ENCODE results near the gene B3GAT1.

DNA sequence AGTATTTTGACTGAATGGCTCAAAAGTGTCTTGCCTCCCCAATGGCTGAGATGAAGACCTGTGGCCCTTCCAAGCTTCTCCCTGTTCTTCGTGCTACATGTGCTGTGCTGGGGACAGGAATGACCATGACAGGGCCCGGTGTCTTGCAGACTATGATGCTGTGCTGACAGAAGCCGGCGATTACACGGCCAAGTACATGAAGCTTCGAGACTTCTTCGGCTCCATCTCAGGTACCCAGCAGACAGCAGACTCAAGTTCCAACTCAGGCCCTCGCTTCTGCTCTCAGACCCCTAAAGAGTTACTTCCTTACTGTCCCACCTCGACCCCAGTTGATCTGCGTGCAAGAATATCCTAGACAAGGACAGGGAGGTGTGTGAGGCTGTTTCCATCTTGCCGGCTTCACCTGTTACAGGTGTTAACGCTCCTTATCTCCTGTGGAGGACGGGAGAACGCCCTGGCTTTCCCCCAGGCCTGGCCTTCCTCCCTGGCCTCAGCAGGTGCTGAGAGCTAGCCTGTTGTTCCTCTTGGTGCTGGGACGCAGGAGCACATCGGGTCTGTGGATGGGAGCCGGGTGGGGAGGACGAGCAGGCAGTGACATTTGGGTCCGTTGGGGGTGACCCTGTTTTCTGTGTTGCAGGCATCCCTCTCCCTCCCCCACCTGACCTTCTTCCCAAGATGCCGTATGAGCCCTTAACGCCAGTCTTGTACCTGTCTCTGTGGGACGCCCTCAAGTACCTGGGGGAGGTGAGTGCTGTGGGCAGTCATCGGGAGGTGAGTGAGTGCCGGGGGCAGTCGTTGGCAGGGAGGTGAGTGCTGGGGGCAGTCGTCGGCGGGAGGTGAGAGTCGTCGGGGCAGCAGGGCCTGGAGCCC is 42.2 kb downstream of the B3GAT1 start:
- TF ChIP-seq, protein P1, sequence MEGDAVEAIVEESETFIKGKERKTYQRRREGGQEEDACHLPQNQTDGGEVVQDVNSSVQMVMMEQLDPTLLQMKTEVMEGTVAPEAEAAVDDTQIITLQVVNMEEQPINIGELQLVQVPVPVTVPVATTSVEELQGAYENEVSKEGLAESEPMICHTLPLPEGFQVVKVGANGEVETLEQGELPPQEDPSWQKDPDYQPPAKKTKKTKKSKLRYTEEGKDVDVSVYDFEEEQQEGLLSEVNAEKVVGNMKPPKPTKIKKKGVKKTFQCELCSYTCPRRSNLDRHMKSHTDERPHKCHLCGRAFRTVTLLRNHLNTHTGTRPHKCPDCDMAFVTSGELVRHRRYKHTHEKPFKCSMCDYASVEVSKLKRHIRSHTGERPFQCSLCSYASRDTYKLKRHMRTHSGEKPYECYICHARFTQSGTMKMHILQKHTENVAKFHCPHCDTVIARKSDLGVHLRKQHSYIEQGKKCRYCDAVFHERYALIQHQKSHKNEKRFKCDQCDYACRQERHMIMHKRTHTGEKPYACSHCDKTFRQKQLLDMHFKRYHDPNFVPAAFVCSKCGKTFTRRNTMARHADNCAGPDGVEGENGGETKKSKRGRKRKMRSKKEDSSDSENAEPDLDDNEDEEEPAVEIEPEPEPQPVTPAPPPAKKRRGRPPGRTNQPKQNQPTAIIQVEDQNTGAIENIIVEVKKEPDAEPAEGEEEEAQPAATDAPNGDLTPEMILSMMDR (IDR thresholded peaks at IDR 0.05): no peak
- TF ChIP-seq POLR2A (IDR thresholded peaks at IDR 0.05): no peak
- no peak for TF ChIP-seq POLR2AphosphoS5 (IDR thresholded peaks at IDR 0.05; ENCODE audit: insufficient read depth in 1 of 2, low read depth in 1 of 2)
